PC-3 (cell line): ENCODE results near the gene TENT5D. TPM values are rescaled to one million over a fixed set of nuclear protein-coding genes. Genes with fewer than 3 reads are reported as not detected.
"Not testable (repeated sequence)": the region's sequence is repeated elsewhere in the genome, so short reads cannot be mapped to it uniquely, and the experiment has no call there.

Experiments used
- ATAC-seq: fragments of 200-7000 bp; cut with Tn5 transposase; 2 replicates; pipeline ENCODE4 v1.9.1; 2020; ENCODE audit warnings: mild to moderate bottlenecking, moderate library complexity
- Bru-seq: library from RNA; stranded (reverse); fragments of 400-500 nt; gene quantifications from one replicate; lab custom pipeline; 2021; lab: Mats Ljungman, UMichigan
- BruChase-seq, 2 experiments: library from RNA; stranded (reverse); fragments of 400-500 nt; gene quantifications; one replicate each; lab custom pipeline; 2021; lab: Mats Ljungman, UMichigan
- BruUV-seq: library from RNA; stranded (reverse); fragments of 400-500 nt; replicated peaks from 2 replicates; lab custom pipeline; 2021; lab: Mats Ljungman, UMichigan
- CTCF ChIA-PET: fragments of 300-600 bp; sonication (Branson Sonifier 250); formaldehyde crosslinking; loops from one replicate; lab custom pipeline; 2022; ENCODE audit warnings: antibody characterized with exemption; lab: Charles Lee
- POLR2A ChIA-PET: fragments of 300-600 bp; sonication (Branson Sonifier 250); formaldehyde crosslinking; loops from one replicate; lab custom pipeline; 2022; ENCODE audit warnings: antibody characterized with exemption; ENCODE audit not compliant: unreplicated experiment; lab: Charles Lee
- DNase-seq: peaks from one replicate; pipeline ENCODE4 v3.0.0-alpha.2; 2015
- H2AFZ ChIP-seq: fragments of 300-600 bp; sonication (generic); 2 replicates; pipeline ENCODE4 v1.6.0; 2016; ENCODE audit warnings: antibody characterized with exemption, low read length
- H3F3A ChIP-seq: fragments of 300-600 bp; sonication (generic); one replicate; pipeline ENCODE4 v1.6.0; 2017; ENCODE audit warnings: antibody characterized with exemption, low read length, control low read depth, mild to moderate bottlenecking; ENCODE audit not compliant: unreplicated experiment
- H3K27ac ChIP-seq: fragments of 300-600 bp; sonication (generic); 2 replicates; pipeline ENCODE4 v1.5.1; 2016; ENCODE audit warnings: mild to moderate bottlenecking, low read length
- H3K27me3 ChIP-seq: fragments of 300-600 bp; sonication (generic); 2 replicates; pipeline ENCODE4 v1.6.1; 2016; ENCODE audit warnings: low read length, mixed read lengths
- H3K36me3 ChIP-seq: fragments of 300-600 bp; sonication (generic); 2 replicates; pipeline ENCODE4 v1.6.1; 2016; ENCODE audit warnings: low read depth, mixed run types, low read length, mixed read lengths
- H3K4me1 ChIP-seq: fragments of 300-600 bp; sonication (generic); 2 replicates; pipeline ENCODE4 v1.5.1; 2016; ENCODE audit warnings: low read length; ENCODE audit not compliant: insufficient read depth
- H3K4me2 ChIP-seq: fragments of 300-600 bp; sonication (generic); 2 replicates; pipeline ENCODE4 v1.6.0; 2016; ENCODE audit warnings: low read length
- H3K4me3 ChIP-seq: fragments of 300-600 bp; sonication (generic); 2 replicates; pipeline ENCODE4 v1.5.1; 2016; ENCODE audit warnings: mild to moderate bottlenecking, low read length, mixed read lengths
- H3K79me2 ChIP-seq: fragments of 300-600 bp; sonication (generic); 2 replicates; pipeline ENCODE4 v1.6.1; 2017; ENCODE audit warnings: low read length, mixed read lengths
- H3K9ac ChIP-seq: fragments of 300-600 bp; sonication (generic); 2 replicates; pipeline ENCODE4 v1.6.0; 2016; ENCODE audit warnings: mild to moderate bottlenecking, low read length
- H3K9me2 ChIP-seq: fragments of 300-600 bp; sonication (generic); replicated peaks from 2 replicates; pipeline ENCODE4 v1.6.1; 2016; ENCODE audit warnings: mixed run types, low read length, mixed read lengths
- H3K9me3 ChIP-seq: fragments of 300-600 bp; sonication (generic); 2 replicates; pipeline ENCODE4 v1.6.1; 2016; ENCODE audit warnings: low read length, mixed read lengths
- H4K20me1 ChIP-seq: fragments of 300-600 bp; sonication (generic); 2 replicates; pipeline ENCODE4 v1.6.1; 2016; ENCODE audit warnings: low read length, mixed read lengths
- CTCF ChIP-seq: fragments of 300-600 bp; sonication (generic); conservative IDR thresholded peaks from 2 replicates; pipeline ENCODE4 v1.5.1; 2017; ENCODE audit warnings: antibody characterized with exemption, low read depth, mild to moderate bottlenecking, low read length
- EZH2 ChIP-seq: fragments of 300-600 bp; sonication (generic); IDR thresholded peaks from one replicate; pipeline ENCODE4 v1.6.1; 2017; ENCODE audit warnings: antibody characterized with exemption, mild to moderate bottlenecking, low read length; ENCODE audit not compliant: unreplicated experiment
- EZH2phosphoT487 ChIP-seq: fragments of 300-600 bp; sonication (generic); IDR thresholded peaks from 2 replicates; pipeline ENCODE4 v1.6.1; 2018; ENCODE audit warnings: mild to moderate bottlenecking, antibody characterized with exemption, low read length, borderline replicate concordance
- intact Hi-C: fragments of 100-400 bp; cut with micrococcal nuclease; formaldehyde crosslinking; loops from 2 replicates; pipeline ENCODE4 v1.9.0; 2023
- long read RNA-seq: library from polyadenylated mRNA; unstranded; transcript quantifications from one replicate; pipeline ENCODE4 v2.0.0, GENCODE V29; 2021; ENCODE audit not compliant: unreplicated experiment
- total RNA-seq: library from RNA; depleted of rRNA; stranded (reverse); fragments of >200 nt; gene quantifications from 2 replicates; pipeline ENCODE4 v1.2.3, GENCODE V29; 2014; rRNA removed

Gene TENT5D
- total RNA-seq: 0.04 and 0.12 TPM in 2 replicates
- percentile 21 among the genes with signal in this experiment for Bru-seq, nascent RNA
- percentile 12 among the genes with signal in this experiment for BruChase-seq, experiment 1, labeled RNA remaining after a 6-hour chase
- BruChase-seq, experiment 2, labeled RNA remaining after a 2-hour chase: percentile 21 among the genes with signal in this experiment
- long read RNA-seq: 0 reads

DNA sequence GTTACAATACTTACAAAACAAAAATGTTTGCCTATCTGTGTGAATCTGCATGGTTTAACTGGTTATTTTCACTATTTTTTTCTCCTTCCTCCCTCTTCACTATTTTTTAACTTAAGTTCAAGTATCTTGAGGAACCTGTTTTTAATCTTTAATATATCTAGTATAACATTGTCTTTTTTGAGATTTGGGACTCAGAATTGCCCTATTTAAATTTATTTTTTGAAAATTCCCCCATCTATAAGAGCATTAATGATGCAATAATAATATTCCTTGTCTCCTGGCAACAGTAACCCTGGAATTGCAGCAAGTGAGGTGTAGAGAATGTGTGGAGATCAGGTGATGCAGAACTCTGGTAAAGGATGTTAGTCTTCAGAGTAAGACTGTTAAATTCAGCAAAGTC, at the start of gene TENT5D:
Gene TENT5D, plus strand, starts transcription at position 301 of the 400 bp plus-strand sequence. CDS start 22,093 bp downstream, outside the sequence.
- DNase-seq (no peak), ATAC-seq (no peak)
- POLR2A ChIA-PET: no interaction called here
- H3K4me3 ChIP-seq: no peak within 1 kb of the TSS
- intact Hi-C loops: no loop called here
- H3K27me3 ChIP-seq: no peaks in the 10 kb centered on the region
- no peak for TF ChIP-seq EZH2
- no peak for TF ChIP-seq EZH2phosphoT487
- no peak for TF ChIP-seq CTCF
- H3K9me2 ChIP-seq: no peaks in the 10 kb centered on the region
- no peaks in the 10 kb centered on the region for H3K79me2 ChIP-seq
- BruUV-seq: no TSS peak
- H4K20me1 ChIP-seq: no peaks in the 10 kb centered on the region
- H3K4me2 ChIP-seq: no peak within 1 kb of the TSS
- no peak within 1 kb of the TSS for H3K9ac ChIP-seq
- H3K9me3 ChIP-seq: no peaks in the 10 kb centered on the region
- no peak within 1 kb of the TSS for H3K27ac ChIP-seq
- no peaks in the 10 kb centered on the region for H3K36me3 ChIP-seq
- H3K4me1 ChIP-seq: no peaks in the 10 kb centered on the region
- no peaks in the 10 kb centered on the region for H3F3A ChIP-seq
- no peak within 1 kb of the TSS for H2AFZ ChIP-seq
- CTCF ChIA-PET: no interaction called here

GRCh38 chrX:80385651-80386050, 34.6 kb upstream of the TENT5D start:
- BruUV-seq, H3K36me3 ChIP-seq, H3F3A ChIP-seq, DNase-seq, intact Hi-C loops, H3K9me3 ChIP-seq, H3K4me1 ChIP-seq, H3K4me3 ChIP-seq, H3K9me2 ChIP-seq, H3K9ac ChIP-seq, H3K27ac ChIP-seq, H3K27me3 ChIP-seq, POLR2A ChIA-PET, H3K4me2 ChIP-seq, CTCF ChIA-PET, H4K20me1 ChIP-seq, H3K79me2 ChIP-seq, ATAC-seq, H2AFZ ChIP-seq: not testable (repeated sequence)

DNA sequence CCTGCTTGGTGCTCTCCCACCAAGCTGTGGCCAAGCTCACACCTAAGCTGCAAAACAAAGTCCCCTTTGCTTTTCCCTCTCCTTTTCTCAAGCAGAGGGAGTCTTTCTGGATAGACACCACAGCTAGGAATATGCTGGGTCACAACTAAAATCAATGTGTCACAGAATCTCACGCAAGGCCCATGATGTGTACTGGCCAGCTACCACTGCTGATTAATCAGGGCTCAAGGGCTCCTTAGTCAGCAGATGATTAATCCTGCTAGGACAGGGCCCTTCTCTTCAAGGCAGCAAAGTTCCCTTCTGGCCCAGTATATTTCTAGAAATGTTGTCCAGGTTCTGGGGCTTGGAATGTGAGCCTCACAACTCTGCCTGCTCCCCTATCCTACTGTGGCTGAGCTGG, 32.0 kb upstream of the TENT5D start:
- DNase-seq: peak; percentile 57
- BruUV-seq: no TSS peak

More for the DNA sequence above, 32.0 kb upstream of the TENT5D start:
- H3K9me2 ChIP-seq: no peaks in the 10 kb centered on the region
- H3K9ac ChIP-seq: no peak overlapping the region
- no peaks in the 10 kb centered on the region for H3F3A ChIP-seq
- no peaks in the 10 kb centered on the region for H3K27me3 ChIP-seq
- no peak overlapping the region for H3K4me2 ChIP-seq
- ATAC-seq: peak; percentile 42; the same call in 1 of the 2 replicates
- H3K79me2 ChIP-seq: no peaks in the 10 kb centered on the region
- H2AFZ ChIP-seq: no peak overlapping the region
- peak overlapping the region; percentile 56 for H3K27ac ChIP-seq
- H3K9me3 ChIP-seq: no peaks in the 10 kb centered on the region
- intact Hi-C loops: no loop called here
- no peak for TF ChIP-seq EZH2phosphoT487
- no peak for TF ChIP-seq EZH2
- no peak for TF ChIP-seq CTCF
- H3K36me3 ChIP-seq: no peaks in the 10 kb centered on the region
- POLR2A ChIA-PET: no interaction called here
- H3K4me1 ChIP-seq: no peaks in the 10 kb centered on the region
- no peaks in the 10 kb centered on the region for H4K20me1 ChIP-seq
- H3K4me3 ChIP-seq: no peak overlapping the region
- CTCF ChIA-PET: no interaction called here
